GM12878 (cell line): ENCODE measurements around the gene TOR2A. TPM values are rescaled to one million over a fixed set of nuclear protein-coding genes. Genes with fewer than 3 reads are reported as not detected.

Experiments
- ATF2 ChIP-seq: IDR thresholded peaks from 2 replicates; pipeline ENCODE4 v1.6.1; 2012; ENCODE audit warnings: low read length, inconsistent platforms
- BMI1 ChIP-seq: fragments of 450-650 bp; IDR thresholded peaks from 2 replicates; pipeline ENCODE4 v1.6.1; 2016; ENCODE audit warnings: mild to moderate bottlenecking, moderate library complexity, borderline replicate concordance
- CBX5 ChIP-seq: sonication (generic); IDR thresholded peaks from 2 replicates; pipeline ENCODE4 v1.6.1; 2016; ENCODE audit warnings: low read depth, moderate library complexity, mild to moderate bottlenecking, inconsistent platforms
- CHD1 ChIP-seq: IDR thresholded peaks from 2 replicates; pipeline ENCODE4 v1.6.1; 2012; ENCODE audit warnings: low read depth, low read length, improper control_type of control experiment
- EGR1 ChIP-seq, 2 experiments: IDR thresholded peaks; 1 replicate in 1 of 2; 2 replicates in 1 of 2; pipeline ENCODE4 v1.6.1; 2011 to 2012; ENCODE audit warnings: low read depth in 2 of 2, low read length in 2 of 2, borderline replicate concordance in 1 of 2, mild to moderate bottlenecking in 1 of 2, moderate library complexity in 1 of 2
- HDAC6 ChIP-seq: fragments of 200-600 bp; sonication (generic); IDR thresholded peaks from one replicate; pipeline ENCODE4 v1.8.0; 2017; ENCODE audit warnings: antibody characterized with exemption; ENCODE audit not compliant: unreplicated experiment
- HDGF ChIP-seq: fragments of 450-650 bp; IDR thresholded peaks from 2 replicates; pipeline ENCODE4 v1.6.1; 2016; ENCODE audit warnings: antibody characterized with exemption
- IRF4 ChIP-seq: IDR thresholded peaks from 2 replicates; pipeline ENCODE4 v1.6.1; 2011; ENCODE audit warnings: low read depth, low read length
- JUNB ChIP-seq: IDR thresholded peaks from 2 replicates; pipeline ENCODE4 v1.6.1; 2016; ENCODE audit warnings: antibody characterized with exemption, mild to moderate bottlenecking
- KDM1A ChIP-seq: fragments of 200-600 bp; sonication (generic); IDR thresholded peaks from 2 replicates; pipeline ENCODE4 v1.6.1; 2016; ENCODE audit warnings: borderline replicate concordance
- LARP7 ChIP-seq: fragments of 450-650 bp; IDR thresholded peaks from 2 replicates; pipeline ENCODE4 v1.6.1; 2017; ENCODE audit warnings: mild to moderate bottlenecking
- MLLT1 ChIP-seq: fragments of 450-650 bp; IDR thresholded peaks from 2 replicates; pipeline ENCODE4 v1.6.1; 2016; ENCODE audit warnings: mild to moderate bottlenecking
- MXI1 ChIP-seq: fragments of 150-350 bp; IDR thresholded peaks from 2 replicates; pipeline ENCODE4 v1.6.1; 2011; ENCODE audit warnings: low read depth, mild to moderate bottlenecking, inconsistent platforms, low read length, improper control_type of control experiment
- MYC ChIP-seq: IDR thresholded peaks from 2 replicates; pipeline ENCODE4 v1.6.1; 2011; ENCODE audit warnings: mild to moderate bottlenecking, low read length, moderate library complexity, inconsistent platforms; ENCODE audit not compliant: insufficient read depth, insufficient replicate concordance, insufficient read length, severe bottlenecking
- PAX8 ChIP-seq: fragments of 450-650 bp; IDR thresholded peaks from 2 replicates; pipeline ENCODE4 v1.6.1; 2017; ENCODE audit warnings: mild to moderate bottlenecking, moderate library complexity
- PBX3 ChIP-seq: IDR thresholded peaks from 2 replicates; pipeline ENCODE4 v1.6.1; 2011; ENCODE audit warnings: mild to moderate bottlenecking, low read depth, low read length, moderate library complexity; ENCODE audit not compliant: insufficient replicate concordance
- PML ChIP-seq: IDR thresholded peaks from 2 replicates; pipeline ENCODE4 v1.6.1; 2012; ENCODE audit warnings: low read length, inconsistent platforms
- POLR2AphosphoS2 ChIP-seq: IDR thresholded peaks from 2 replicates; pipeline ENCODE4 v1.6.1; 2011; ENCODE audit warnings: low read depth, mild to moderate bottlenecking, low read length, improper control_type of control experiment, moderate library complexity
- SIN3A ChIP-seq: IDR thresholded peaks from 2 replicates; pipeline ENCODE4 v1.6.1; 2012; ENCODE audit warnings: low read depth, low read length, improper control_type of control experiment
- SP1 ChIP-seq: IDR thresholded peaks from one replicate; pipeline ENCODE4 v1.6.1; 2011; ENCODE audit warnings: low read depth, low read length
- SPI1 ChIP-seq: IDR thresholded peaks from 2 replicates; pipeline ENCODE4 v1.6.1; 2011; ENCODE audit warnings: low read depth, mild to moderate bottlenecking, low read length, moderate library complexity, borderline replicate concordance; ENCODE audit not compliant: insufficient read depth
- SREBF2 ChIP-seq: IDR thresholded peaks from 2 replicates; pipeline ENCODE4 v1.6.1; 2012; ENCODE audit warnings: mild to moderate bottlenecking, low read length
- SRF ChIP-seq, 2 experiments: IDR thresholded peaks; 2 replicates each; pipeline ENCODE4 v1.6.1; 2011; ENCODE audit warnings: low read depth in 2 of 2, low read length in 2 of 2, mild to moderate bottlenecking in 1 of 2, moderate library complexity in 1 of 2
- YBX1 ChIP-seq: fragments of 450-650 bp; IDR thresholded peaks from 2 replicates; pipeline ENCODE4 v1.6.1; 2016; ENCODE audit warnings: antibody characterized with exemption
- ZBTB33 ChIP-seq: fragments of 450-650 bp; IDR thresholded peaks from 2 replicates; pipeline ENCODE4 v1.6.1; 2017; ENCODE audit warnings: mild to moderate bottlenecking
- ZZZ3 ChIP-seq: IDR thresholded peaks from 2 replicates; pipeline ENCODE4 v1.6.1; 2011; ENCODE audit warnings: low read depth; ENCODE audit not compliant: control insufficient read depth, insufficient read length
- polyA plus RNA-seq, 11 experiments: library from polyadenylated mRNA; depleted of rRNA in 4 of 11; unstranded in 6 of 11; stranded (reverse) in 5 of 11; fragments of >200 nt; fragmentation: Nextera tagmentation in 4 of 11; fragmentation: Illumina TruSeq in 1 of 11; extraction: Ambion mirVana in 4 of 11; extraction: Trizol in 1 of 11; gene quantifications; 1 replicate in 1 of 11; 2 replicates in 10 of 11; pipeline versions ENCODE4 v1.2.1 to v1.2.3, GENCODE V29; 2011 to 2016; ENCODE audit warnings: inconsistent platforms in 2 of 11, missing spikeins in 2 of 11, low read depth in 1 of 11
- total RNA-seq, 4 experiments: library from RNA; depleted of rRNA in 3 of 4; stranded (reverse); fragments of >200 nt in 3 of 4; fragmentation: Illumina TruSeq in 1 of 4; extraction: Trizol in 1 of 4; gene quantifications; 2 replicates each; pipeline versions ENCODE4 v1.2.1 to v1.2.3, GENCODE V29; 2013 to 2021

Gene TOR2A
- total and polyA plus RNA-seq, 10 of the 15 experiments (the other 5 are each of a cell fraction or from before 2014, with no cell fraction given): 0.52 to 23.7 (median 8.5) TPM

GRCh38 chr9:127715470-127716337 lies 19.4 kb downstream of the TOR2A start, which contains the start of the genes PTRH1 and TTC16 (continued):
- no peak for TF ChIP-seq HDGF
- TF ChIP-seq SIN3A: peak; percentile 92
- TF ChIP-seq IRF4: no peak
- TF ChIP-seq KDM1A: no peak
- peak; percentile 95 for TF ChIP-seq SP1
- TF ChIP-seq SRF (IDR thresholded peaks at IDR 0.05; ENCODE audit: low read depth in 2 of 2, low read length in 2 of 2): no peak
- TF ChIP-seq SPI1: no peak
- no peak for TF ChIP-seq HDAC6
- TF ChIP-seq MYC: no peak
- TF ChIP-seq BMI1: peak; percentile 49; the same call in 1 of the 2 replicates
- TF ChIP-seq YBX1: no peak
- no peak for TF ChIP-seq JUNB
- no peak for TF ChIP-seq ZBTB33
- TF ChIP-seq MXI1: 0 out of 2 replicates have a peak, but pooled peaks have one; percentile 49
- TF ChIP-seq EGR1 (IDR thresholded peaks at IDR 0.05; ENCODE audit: borderline replicate concordance in 1 of 2, low read depth in 2 of 2, low read length in 2 of 2): peak in 1 of 2 experiments; percentile 52; a peak in 1 of 3 replicates
- 0 out of 2 replicates have a peak, but pooled peaks have one; percentile 39 for TF ChIP-seq LARP7
- TF ChIP-seq CBX5: no peak
- TF ChIP-seq PAX8: no peak
- no peak for TF ChIP-seq ZZZ3
- TF ChIP-seq SREBF2: no peak
- 0 out of 2 replicates have a peak, but pooled peaks have one; percentile 26 for TF ChIP-seq MLLT1
- TF ChIP-seq CHD1: no peak
- TF ChIP-seq PML: no peak
- TF ChIP-seq PBX3: peak; percentile 72
- TF ChIP-seq ATF2: no peak
- 0 out of 2 replicates have a peak, but pooled peaks have one; percentile 29 for TF ChIP-seq POLR2AphosphoS2
